H1 (cell line): ENCODE measurements around the gene RALGAPA2. TPM values are rescaled to one million over a fixed set of nuclear protein-coding genes. Genes with fewer than 3 reads are reported as not detected.

Experiments used
- BACH1 ChIP-seq: IDR thresholded peaks from 2 replicates; pipeline ENCODE4 v1.6.1; 2012; ENCODE audit warnings: low read length, improper control_type of control experiment
- CHD2 ChIP-seq: IDR thresholded peaks from 2 replicates; pipeline ENCODE4 v1.6.1; 2012; ENCODE audit warnings: low read length, improper control_type of control experiment
- CREB1 ChIP-seq: IDR thresholded peaks from 2 replicates; pipeline ENCODE4 v1.6.1; 2012; ENCODE audit warnings: inconsistent platforms
- GABPA ChIP-seq: IDR thresholded peaks from 2 replicates; pipeline ENCODE4 v1.6.1; 2011; ENCODE audit warnings: mild to moderate bottlenecking, low read length, moderate library complexity, borderline replicate concordance; ENCODE audit not compliant: insufficient read depth
- HDAC6 ChIP-seq: IDR thresholded peaks from one replicate; pipeline ENCODE4 v1.7.1; 2012; ENCODE audit warnings: low read depth, mild to moderate bottlenecking, inconsistent platforms, low read length, moderate library complexity
- NANOG ChIP-seq: IDR thresholded peaks from 2 replicates; pipeline ENCODE4 v1.6.1; 2011; ENCODE audit warnings: low read length, low read depth, mild to moderate bottlenecking, inconsistent platforms; ENCODE audit not compliant: insufficient read depth, poor library complexity, severe bottlenecking
- POLR2AphosphoS5 ChIP-seq: IDR thresholded peaks from 2 replicates; pipeline ENCODE4 v1.6.1; 2011; ENCODE audit warnings: low read depth, low read length
- POU5F1 ChIP-seq: IDR thresholded peaks from 2 replicates; pipeline ENCODE4 v1.6.1; 2011; ENCODE audit warnings: low read depth, mild to moderate bottlenecking, low read length, moderate library complexity
- RNF2 ChIP-seq: fragments of 200-900, 300-1000 bp; sonication (generic); IDR thresholded peaks from 2 replicates; pipeline ENCODE4 v1.7.1; 2016; ENCODE audit warnings: borderline replicate concordance, low read depth, mild to moderate bottlenecking, antibody characterized with exemption, low read length; ENCODE audit not compliant: poor library complexity, severe bottlenecking; ENCODE audit errors: missing control alignments
- SIRT6 ChIP-seq: IDR thresholded peaks from one replicate; pipeline ENCODE4 v1.7.1; 2012; ENCODE audit warnings: low read length, inconsistent platforms
- SP1 ChIP-seq: IDR thresholded peaks from 2 replicates; pipeline ENCODE4 v1.6.1; 2011; ENCODE audit warnings: low read depth, low read length
- TEAD4 ChIP-seq: IDR thresholded peaks from 2 replicates; pipeline ENCODE4 v1.6.1; 2012; ENCODE audit warnings: low read depth, low read length, inconsistent platforms, mixed read lengths
- polyA plus RNA-seq, 7 experiments: library from polyadenylated mRNA; depleted of rRNA in 3 of 7; stranded (reverse) in 5 of 7; unstranded in 2 of 7; fragments of >200 nt in 5 of 7; fragments of 200-250 nt in 2 of 7; gene quantifications; 1 replicate in 5 of 7; 2 replicates in 1 of 7; 4 replicates in 1 of 7; pipeline versions ENCODE4 v1.2.1 to v1.2.3, GENCODE V29; 2011 to 2013; ENCODE audit warnings: missing spikeins in 2 of 7, mixed read lengths in 2 of 7
- total RNA-seq: library from RNA; stranded (reverse); fragmentation: NEBNext Ultra II Directional; extraction: Animal tissue kit (Norgen Biotek cat#: 25700); gene quantifications from 2 replicates; pipeline ENCODE4 v1.2.1, GENCODE V29; 2021
- TF ChIP-seq, protein P1 (sequence below): fragments of 300-600 bp; sonication (generic); IDR thresholded peaks from 2 replicates; pipeline ENCODE4 v1.7.1; 2012; ENCODE audit warnings: low read length, moderate library complexity, mild to moderate bottlenecking, inconsistent platforms; ENCODE audit not compliant: insufficient replicate concordance

The RALGAPA2 gene
- total and polyA plus RNA-seq, 2 of the 8 experiments (the other 6 are each of a cell fraction or from before 2014, with no cell fraction given) = 5.1 to 25.5 TPM

DNA sequence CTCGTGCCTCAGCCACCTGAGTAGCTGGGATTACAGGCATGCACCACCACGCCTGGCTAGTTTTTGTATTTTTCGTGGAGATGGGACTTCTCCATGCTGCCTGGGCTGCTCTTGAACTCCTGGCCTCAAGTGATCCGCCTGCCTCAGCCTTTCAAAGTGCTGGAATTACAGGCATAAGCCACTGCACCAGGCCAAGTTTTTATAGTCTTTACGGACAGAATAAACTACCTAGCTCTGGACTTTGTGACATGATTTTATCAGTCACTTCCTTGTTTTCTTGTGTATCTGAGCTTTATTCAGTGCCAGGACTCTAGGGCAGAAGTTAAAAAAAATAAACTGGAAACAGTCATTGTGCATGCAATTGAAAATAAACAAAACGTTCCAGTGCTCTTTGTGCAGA lies 46.7 kb upstream of the RALGAPA2 start (continued):
- TF ChIP-seq, protein P1, sequence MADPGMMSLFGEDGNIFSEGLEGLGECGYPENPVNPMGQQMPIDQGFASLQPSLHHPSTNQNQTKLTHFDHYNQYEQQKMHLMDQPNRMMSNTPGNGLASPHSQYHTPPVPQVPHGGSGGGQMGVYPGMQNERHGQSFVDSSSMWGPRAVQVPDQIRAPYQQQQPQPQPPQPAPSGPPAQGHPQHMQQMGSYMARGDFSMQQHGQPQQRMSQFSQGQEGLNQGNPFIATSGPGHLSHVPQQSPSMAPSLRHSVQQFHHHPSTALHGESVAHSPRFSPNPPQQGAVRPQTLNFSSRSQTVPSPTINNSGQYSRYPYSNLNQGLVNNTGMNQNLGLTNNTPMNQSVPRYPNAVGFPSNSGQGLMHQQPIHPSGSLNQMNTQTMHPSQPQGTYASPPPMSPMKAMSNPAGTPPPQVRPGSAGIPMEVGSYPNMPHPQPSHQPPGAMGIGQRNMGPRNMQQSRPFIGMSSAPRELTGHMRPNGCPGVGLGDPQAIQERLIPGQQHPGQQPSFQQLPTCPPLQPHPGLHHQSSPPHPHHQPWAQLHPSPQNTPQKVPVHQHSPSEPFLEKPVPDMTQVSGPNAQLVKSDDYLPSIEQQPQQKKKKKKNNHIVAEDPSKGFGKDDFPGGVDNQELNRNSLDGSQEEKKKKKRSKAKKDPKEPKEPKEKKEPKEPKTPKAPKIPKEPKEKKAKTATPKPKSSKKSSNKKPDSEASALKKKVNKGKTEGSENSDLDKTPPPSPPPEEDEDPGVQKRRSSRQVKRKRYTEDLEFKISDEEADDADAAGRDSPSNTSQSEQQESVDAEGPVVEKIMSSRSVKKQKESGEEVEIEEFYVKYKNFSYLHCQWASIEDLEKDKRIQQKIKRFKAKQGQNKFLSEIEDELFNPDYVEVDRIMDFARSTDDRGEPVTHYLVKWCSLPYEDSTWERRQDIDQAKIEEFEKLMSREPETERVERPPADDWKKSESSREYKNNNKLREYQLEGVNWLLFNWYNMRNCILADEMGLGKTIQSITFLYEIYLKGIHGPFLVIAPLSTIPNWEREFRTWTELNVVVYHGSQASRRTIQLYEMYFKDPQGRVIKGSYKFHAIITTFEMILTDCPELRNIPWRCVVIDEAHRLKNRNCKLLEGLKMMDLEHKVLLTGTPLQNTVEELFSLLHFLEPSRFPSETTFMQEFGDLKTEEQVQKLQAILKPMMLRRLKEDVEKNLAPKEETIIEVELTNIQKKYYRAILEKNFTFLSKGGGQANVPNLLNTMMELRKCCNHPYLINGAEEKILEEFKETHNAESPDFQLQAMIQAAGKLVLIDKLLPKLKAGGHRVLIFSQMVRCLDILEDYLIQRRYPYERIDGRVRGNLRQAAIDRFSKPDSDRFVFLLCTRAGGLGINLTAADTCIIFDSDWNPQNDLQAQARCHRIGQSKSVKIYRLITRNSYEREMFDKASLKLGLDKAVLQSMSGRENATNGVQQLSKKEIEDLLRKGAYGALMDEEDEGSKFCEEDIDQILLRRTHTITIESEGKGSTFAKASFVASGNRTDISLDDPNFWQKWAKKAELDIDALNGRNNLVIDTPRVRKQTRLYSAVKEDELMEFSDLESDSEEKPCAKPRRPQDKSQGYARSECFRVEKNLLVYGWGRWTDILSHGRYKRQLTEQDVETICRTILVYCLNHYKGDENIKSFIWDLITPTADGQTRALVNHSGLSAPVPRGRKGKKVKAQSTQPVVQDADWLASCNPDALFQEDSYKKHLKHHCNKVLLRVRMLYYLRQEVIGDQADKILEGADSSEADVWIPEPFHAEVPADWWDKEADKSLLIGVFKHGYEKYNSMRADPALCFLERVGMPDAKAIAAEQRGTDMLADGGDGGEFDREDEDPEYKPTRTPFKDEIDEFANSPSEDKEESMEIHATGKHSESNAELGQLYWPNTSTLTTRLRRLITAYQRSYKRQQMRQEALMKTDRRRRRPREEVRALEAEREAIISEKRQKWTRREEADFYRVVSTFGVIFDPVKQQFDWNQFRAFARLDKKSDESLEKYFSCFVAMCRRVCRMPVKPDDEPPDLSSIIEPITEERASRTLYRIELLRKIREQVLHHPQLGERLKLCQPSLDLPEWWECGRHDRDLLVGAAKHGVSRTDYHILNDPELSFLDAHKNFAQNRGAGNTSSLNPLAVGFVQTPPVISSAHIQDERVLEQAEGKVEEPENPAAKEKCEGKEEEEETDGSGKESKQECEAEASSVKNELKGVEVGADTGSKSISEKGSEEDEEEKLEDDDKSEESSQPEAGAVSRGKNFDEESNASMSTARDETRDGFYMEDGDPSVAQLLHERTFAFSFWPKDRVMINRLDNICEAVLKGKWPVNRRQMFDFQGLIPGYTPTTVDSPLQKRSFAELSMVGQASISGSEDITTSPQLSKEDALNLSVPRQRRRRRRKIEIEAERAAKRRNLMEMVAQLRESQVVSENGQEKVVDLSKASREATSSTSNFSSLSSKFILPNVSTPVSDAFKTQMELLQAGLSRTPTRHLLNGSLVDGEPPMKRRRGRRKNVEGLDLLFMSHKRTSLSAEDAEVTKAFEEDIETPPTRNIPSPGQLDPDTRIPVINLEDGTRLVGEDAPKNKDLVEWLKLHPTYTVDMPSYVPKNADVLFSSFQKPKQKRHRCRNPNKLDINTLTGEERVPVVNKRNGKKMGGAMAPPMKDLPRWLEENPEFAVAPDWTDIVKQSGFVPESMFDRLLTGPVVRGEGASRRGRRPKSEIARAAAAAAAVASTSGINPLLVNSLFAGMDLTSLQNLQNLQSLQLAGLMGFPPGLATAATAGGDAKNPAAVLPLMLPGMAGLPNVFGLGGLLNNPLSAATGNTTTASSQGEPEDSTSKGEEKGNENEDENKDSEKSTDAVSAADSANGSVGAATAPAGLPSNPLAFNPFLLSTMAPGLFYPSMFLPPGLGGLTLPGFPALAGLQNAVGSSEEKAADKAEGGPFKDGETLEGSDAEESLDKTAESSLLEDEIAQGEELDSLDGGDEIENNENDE = no peak
- TF ChIP-seq RNF2 = no peak
- no peak for TF ChIP-seq SP1
- no peak for TF ChIP-seq NANOG
- TF ChIP-seq POU5F1 = no peak
- TF ChIP-seq HDAC6 = no peak
- TF ChIP-seq CREB1 = no peak
- no peak for TF ChIP-seq TEAD4
- no peak for TF ChIP-seq CHD2
- TF ChIP-seq POLR2AphosphoS5 = no peak
- no peak for TF ChIP-seq SIRT6
- no peak for TF ChIP-seq GABPA
- TF ChIP-seq BACH1 = no peak
